HG03442 (cell line): ENCODE data around the gene BBS9.
A peak's percentile ranks its signal among the peaks of the same experiment; 100 is the strongest.

Experiments
- ATAC-seq: cut with Tn5 transposase; IDR thresholded peaks from one replicate; pipeline ENCODE4 v1.9.1; 2021; ENCODE audit warnings: mild to moderate bottlenecking, moderate library complexity; ENCODE audit not compliant: unreplicated experiment

BBS9 gene

GRCh38 chr7:33118383-33118782, 11.0 kb upstream of the BBS9 start:
- no peak for ATAC-seq

GRCh38 chr7:33127085-33127484, 2.3 kb upstream of the BBS9 start:
- ATAC-seq, result no peak

DNA sequence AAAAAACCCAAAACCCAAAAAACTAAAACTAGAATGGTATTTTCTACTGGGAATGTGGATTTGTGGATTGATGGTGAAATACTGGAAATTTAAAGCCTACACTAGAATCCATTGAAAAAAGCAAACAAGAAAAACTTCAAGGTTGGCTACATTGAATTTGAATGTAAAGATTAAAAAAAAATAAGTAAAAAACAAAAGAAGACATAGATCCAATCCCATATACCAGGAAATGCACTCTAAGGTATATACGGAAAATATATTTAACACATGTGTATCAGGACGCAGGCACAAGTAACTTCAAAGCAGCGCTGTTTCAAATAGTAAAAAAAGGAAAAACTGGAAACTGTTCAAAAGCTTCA, 754 bp upstream of the BBS9 start:
- no peak for ATAC-seq

DNA sequence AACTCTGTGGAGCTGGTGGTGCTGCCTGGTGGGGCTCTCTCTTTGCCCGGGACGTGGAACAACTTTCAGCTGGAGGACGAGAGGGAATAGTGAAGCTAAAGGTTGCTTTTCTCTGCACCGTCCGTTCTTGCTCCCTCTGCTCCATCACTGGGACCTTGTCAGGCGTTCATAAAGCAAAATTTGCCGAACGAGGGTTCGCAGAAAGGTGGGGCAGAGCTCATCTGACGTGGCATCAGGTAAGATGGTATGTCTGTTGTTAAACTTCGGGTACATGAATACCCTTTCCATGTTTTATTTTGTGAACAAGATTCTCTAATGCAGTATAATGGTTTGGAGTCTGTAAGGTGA, 416 bp downstream of the BBS9 start:
- no peak for ATAC-seq

- ATAC-seq, result no peak
Measured at GRCh38 chr7:33130184-33130583, 820 bp downstream of the BBS9 start.

DNA sequence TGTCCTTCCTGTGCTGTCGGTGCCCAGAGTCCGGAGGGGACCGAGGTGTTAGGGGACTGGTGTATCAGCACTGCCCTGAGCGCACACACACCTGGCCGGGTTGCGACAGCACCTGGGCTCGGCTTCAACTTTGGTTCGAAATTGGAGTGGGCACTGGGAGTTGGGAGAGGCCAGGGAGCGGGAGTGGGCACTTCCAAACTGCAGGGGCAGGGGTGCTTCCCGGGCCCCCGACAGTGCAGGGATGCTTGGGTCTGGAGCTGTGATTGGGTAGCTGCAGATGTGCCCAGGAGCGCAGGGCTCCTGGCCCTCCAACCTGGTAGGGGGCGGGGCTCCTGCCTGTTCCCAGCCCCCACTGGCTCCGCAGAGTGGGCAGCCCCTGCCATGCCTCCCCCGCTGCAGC, 7.7 kb downstream of the BBS9 start:
- ATAC-seq, result no peak

DNA sequence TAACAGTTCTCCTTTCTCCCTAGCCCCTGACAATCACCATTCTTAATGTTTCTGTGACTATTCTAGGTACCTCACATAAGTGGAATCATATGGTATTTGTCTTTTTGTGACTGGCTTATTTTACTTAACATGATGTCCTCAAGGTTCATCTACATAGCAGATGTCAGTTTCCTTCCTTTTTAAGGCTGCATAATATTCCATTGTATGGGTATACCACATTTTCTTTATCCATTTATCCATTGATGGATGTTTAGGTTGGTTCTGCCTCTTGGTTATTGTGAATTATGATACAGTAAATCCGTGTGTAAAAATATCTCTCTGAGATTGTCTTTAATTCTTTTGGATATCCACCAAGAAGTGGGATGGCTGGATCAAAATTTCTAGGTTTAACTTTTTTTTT, 13.2 kb downstream of the BBS9 start:
- ATAC-seq, result no peak

DNA sequence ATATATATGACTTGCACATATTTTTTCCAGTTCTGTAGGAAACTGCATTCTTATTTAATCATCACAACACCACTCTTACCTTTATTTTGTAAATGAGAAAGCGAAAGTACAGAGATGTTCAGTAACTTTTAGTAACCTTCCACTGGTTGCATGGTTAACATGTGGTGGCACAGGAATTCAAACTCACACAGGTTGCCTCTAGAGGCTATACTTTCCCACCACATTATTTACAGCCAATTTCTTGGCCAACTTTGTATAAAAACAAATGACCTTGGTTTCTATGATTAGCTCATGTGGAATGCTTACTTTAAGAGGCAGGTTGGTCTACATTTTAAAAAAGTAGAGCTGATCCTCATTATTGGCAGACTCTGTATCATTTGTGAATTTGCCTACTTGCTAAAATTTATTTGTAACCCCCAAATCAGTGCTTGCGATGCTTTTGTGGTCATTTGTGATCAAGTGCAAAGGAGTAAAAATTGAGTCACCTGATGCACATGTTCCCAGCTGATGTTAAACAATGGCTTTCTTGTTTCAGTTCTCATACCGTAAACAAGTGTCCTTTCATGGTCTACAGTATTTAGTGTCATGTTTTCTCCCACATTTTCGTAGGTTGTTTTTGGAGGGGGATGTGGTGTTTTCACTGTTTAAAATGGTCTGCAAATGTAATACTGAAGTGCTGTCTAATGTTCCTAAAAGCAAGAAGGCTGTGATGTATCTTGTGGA, 14.8 kb downstream of the BBS9 start:
- peak; percentile 67 for ATAC-seq

GRCh38 chr7:33145156-33145555, 15.8 kb downstream of the BBS9 start:
- ATAC-seq, result no peak

- no peak for ATAC-seq
Measured at GRCh38 chr7:33152087-33152486, 22.7 kb downstream of the BBS9 start.

- ATAC-seq, result no peak
Measured at GRCh38 chr7:33155811-33156210, 26.4 kb downstream of the BBS9 start.

- ATAC-seq, result no peak
Measured at GRCh38 chr7:33156441-33156840, 27.1 kb downstream of the BBS9 start.

- ATAC-seq, result no peak
Measured at GRCh38 chr7:33157311-33157710, 27.9 kb downstream of the BBS9 start.

DNA sequence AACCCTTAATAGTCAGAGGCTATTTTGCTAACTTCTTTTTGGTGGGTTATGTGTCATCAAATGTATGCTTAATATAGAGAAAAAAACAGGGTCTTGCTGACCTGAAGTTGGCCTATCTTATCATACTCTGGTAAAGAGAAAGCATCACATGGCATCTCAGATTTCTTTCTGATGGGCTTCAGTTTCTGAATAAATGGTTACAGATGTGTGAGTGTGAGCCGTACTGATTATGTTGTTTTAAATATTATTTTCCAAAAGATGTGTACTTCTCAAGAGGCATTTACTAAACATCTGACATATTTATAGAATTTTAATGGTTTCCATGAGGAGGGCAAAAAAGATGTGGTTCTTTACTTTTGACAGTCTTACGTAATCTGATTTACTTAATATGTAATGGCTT, 28.4 kb downstream of the BBS9 start:
- ATAC-seq, result no peak

DNA sequence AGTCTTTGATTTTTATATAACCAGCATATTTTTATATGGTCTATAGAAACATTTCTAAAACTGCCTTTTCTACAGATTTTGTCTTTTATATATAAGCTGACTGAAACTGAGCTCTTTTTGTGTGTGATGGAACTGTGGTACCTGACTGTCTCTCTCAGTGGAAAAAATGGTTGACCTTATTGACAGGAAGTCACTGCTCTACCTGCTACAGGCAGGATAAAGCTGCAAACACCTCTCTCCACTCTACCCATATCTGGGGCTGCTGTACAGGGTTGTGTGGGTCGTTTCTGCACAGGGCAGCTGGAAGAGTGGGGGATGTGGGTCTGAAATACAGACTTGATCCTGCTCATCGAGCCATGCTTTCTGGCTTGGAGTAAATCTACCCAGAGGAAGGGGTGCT, 48.5 kb downstream of the BBS9 start:
- ATAC-seq, result no peak

GRCh38 chr7:33179519-33179918, 50.2 kb downstream of the BBS9 start:
- no peak for ATAC-seq

- no peak for ATAC-seq
Measured at GRCh38 chr7:33183504-33183903, 54.1 kb downstream of the BBS9 start.

DNA sequence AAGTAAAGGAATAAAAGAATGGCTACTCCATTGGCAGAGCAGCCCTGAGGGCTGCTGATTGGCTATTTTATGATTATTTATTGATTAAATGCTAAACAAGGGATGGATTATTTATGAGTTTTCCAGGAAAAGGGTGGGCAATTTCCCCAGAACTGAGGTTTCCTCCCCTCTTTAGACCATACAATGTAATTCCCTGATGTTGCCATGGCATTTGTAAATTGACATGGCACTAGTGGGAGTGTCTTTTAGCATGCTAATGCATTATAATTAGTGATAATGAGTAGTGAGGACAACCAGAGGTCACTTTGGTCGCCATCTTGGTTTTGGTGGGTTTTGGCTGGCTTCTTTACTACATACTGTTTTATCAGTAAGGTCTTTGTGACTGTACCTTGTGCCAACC, 55.5 kb downstream of the BBS9 start:
- ATAC-seq, result no peak

- ATAC-seq, result peak; percentile 57
Measured at GRCh38 chr7:33185786-33186185, 56.4 kb downstream of the BBS9 start.

GRCh38 chr7:33186192-33186591, 56.8 kb downstream of the BBS9 start:
- no peak for ATAC-seq

GRCh38 chr7:33190688-33191304, 61.4 kb downstream of the BBS9 start:
- ATAC-seq, result no peak

DNA sequence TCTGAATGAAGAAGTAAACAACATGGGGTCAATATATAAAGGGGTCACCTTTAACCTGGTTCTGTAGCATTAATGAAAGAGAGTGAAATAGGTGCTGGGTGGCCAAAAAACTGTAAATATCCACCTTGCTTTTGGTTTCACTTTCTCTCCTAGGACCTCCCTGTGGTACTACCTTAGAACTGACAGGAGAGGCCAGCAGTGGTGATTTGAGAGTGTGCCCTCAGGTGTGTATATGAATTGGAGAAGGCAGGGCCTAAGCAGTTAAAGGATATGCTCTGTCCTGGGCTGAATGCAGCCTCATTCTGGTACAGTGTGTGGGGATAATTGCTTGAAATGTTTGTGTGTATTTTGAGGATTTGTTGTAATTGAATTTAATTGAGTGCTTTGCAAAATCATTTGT, 62.0 kb downstream of the BBS9 start:
- ATAC-seq, result peak; percentile 59

- ATAC-seq, result no peak
Measured at GRCh38 chr7:33192695-33193291, 63.4 kb downstream of the BBS9 start.
